HK-2 (cell line): ENCODE results near the gene CSNK1D.

Experiments used
- DNase-seq: peaks from one replicate; pipeline ENCODE4 v3.0.0-alpha.2; 2018; ENCODE audit not compliant: unreplicated experiment

Gene CSNK1D

GRCh38 chr17:82252511-82253178, 20.9 kb downstream of the CSNK1D start:
- DNase-seq = no peak

- no peak for DNase-seq
Observed at GRCh38 chr17:82250868-82251500, 22.5 kb downstream of the CSNK1D start.

GRCh38 chr17:82249896-82250581, 23.5 kb downstream of the CSNK1D start:
- no peak for DNase-seq

GRCh38 chr17:82248815-82249674, 24.5 kb downstream of the CSNK1D start:
- no peak for DNase-seq

- no peak for DNase-seq
Observed at GRCh38 chr17:82247856-82248671, 25.4 kb downstream of the CSNK1D start.

- no peak for DNase-seq
Observed at GRCh38 chr17:82247182-82247823, 26.2 kb downstream of the CSNK1D start.

- DNase-seq = peak; percentile 82
Observed at GRCh38 chr17:82246365-82247181, 26.9 kb downstream of the CSNK1D start.

- no peak for DNase-seq
Observed at GRCh38 chr17:82246040-82246364, 27.5 kb downstream of the CSNK1D start.

GRCh38 chr17:82245134-82246039, 28.1 kb downstream of the CSNK1D start:
- no peak for DNase-seq

GRCh38 chr17:82244413-82245133, 28.9 kb downstream of the CSNK1D start:
- DNase-seq = no peak

GRCh38 chr17:82243648-82244412, 29.7 kb downstream of the CSNK1D start:
- no peak for DNase-seq

GRCh38 chr17:82242977-82243647, 30.4 kb downstream of the CSNK1D start:
- peak; percentile 74 for DNase-seq

GRCh38 chr17:82242698-82242976, 30.9 kb downstream of the CSNK1D start:
- no peak for DNase-seq

- no peak for DNase-seq
Observed at GRCh38 chr17:82241926-82242697, 31.4 kb downstream of the CSNK1D start.

GRCh38 chr17:82241183-82241925, 32.1 kb downstream of the CSNK1D start:
- peak; percentile 96 for DNase-seq
